H1 (cell line): Measurements from ENCODE around the gene RPL37A. TPM values are rescaled to one million over a fixed set of nuclear protein-coding genes. Genes with fewer than 3 reads are reported as not detected.

Experiments
- CTCF ChIA-PET: fragments of 300-600 bp; sonication (Branson Sonifier 250); formaldehyde crosslinking; loops from one replicate; lab custom pipeline; 2021; ENCODE audit not compliant: partially characterized antibody; lab: Charles Lee
- POLR2A ChIA-PET: fragments of 300-600 bp; sonication (Branson Sonifier 250); formaldehyde crosslinking; loops from one replicate; lab custom pipeline; 2021; ENCODE audit warnings: inconsistent platforms; ENCODE audit not compliant: partially characterized antibody; lab: Charles Lee
- DNase-seq, 2 experiments: peaks; one replicate each; pipeline versions ENCODE4 v3.0.0 to v3.0.0-alpha.2; 2010 to 2022; ENCODE audit warnings: low spot score in 2 of 2, low read depth in 1 of 2, mixed read lengths in 1 of 2
- FAIRE-seq: peaks from 2 replicates; lab custom pipeline; 2011; peaks lifted over from hg19 to GRCh38; lab: Jason Lieb, UNC
- H2AFZ ChIP-seq: 2 replicates; pipeline ENCODE4 v1.8.1; 2012; ENCODE audit warnings: low read length, inconsistent platforms
- H2AK5ac ChIP-seq: 2 replicates; pipeline ENCODE4 v1.6.1; 2013; ENCODE audit warnings: low read depth, low read length
- H2BK120ac ChIP-seq: replicated peaks from 2 replicates; pipeline ENCODE3; 2013; ENCODE audit warnings: low read depth, low read length, inconsistent platforms
- H2BK12ac ChIP-seq: 2 replicates; pipeline ENCODE4 v1.6.1; 2013; ENCODE audit warnings: low read depth, low read length
- H2BK15ac ChIP-seq: 2 replicates; pipeline ENCODE4 v1.6.1; 2013; ENCODE audit warnings: low read length
- H2BK20ac ChIP-seq: 2 replicates; pipeline ENCODE4 v1.6.1; 2013; ENCODE audit warnings: low read length
- H2BK5ac ChIP-seq: 2 replicates; pipeline ENCODE4 v1.6.1; 2013; ENCODE audit warnings: low read depth, low read length
- H3K14ac ChIP-seq: 2 replicates; pipeline ENCODE4 v1.6.1; 2013; ENCODE audit warnings: inconsistent platforms; ENCODE audit not compliant: insufficient read length
- H3K18ac ChIP-seq: 2 replicates; pipeline ENCODE4 v1.6.1; 2013; ENCODE audit warnings: low read length; ENCODE audit errors: extremely low read depth
- H3K23ac ChIP-seq: 2 replicates; pipeline ENCODE4 v1.6.1; 2013; ENCODE audit warnings: inconsistent platforms; ENCODE audit not compliant: insufficient read length
- H3K23me2 ChIP-seq: 2 replicates; pipeline ENCODE4 v1.6.1; 2013; ENCODE audit warnings: low read depth, low read length
- H3K27ac ChIP-seq: 2 replicates; pipeline ENCODE4 v1.6.1; 2011; ENCODE audit warnings: low read depth, low read length, inconsistent platforms
- H3K27me3 ChIP-seq, 4 experiments: replicated peaks in 1 of 4; 1 replicate in 1 of 4; 2 replicates in 3 of 4; pipeline versions ENCODE4 v1.6.1 to v1.8.1; 2011 to 2013; ENCODE audit warnings: low read length in 3 of 4, mild to moderate bottlenecking in 3 of 4, inconsistent platforms in 2 of 4, mixed read lengths in 2 of 4, moderate library complexity in 1 of 4; ENCODE audit not compliant: control insufficient read depth in 3 of 4, insufficient read depth in 3 of 4; ENCODE audit errors: extremely low read depth in 1 of 4
- H3K36me3 ChIP-seq, 4 experiments: 2 replicates each; pipeline versions ENCODE4 v1.6.1 to v1.8.1; 2011 to 2013; ENCODE audit warnings: mild to moderate bottlenecking in 4 of 4, low read length in 3 of 4, moderate library complexity in 2 of 4, control low read depth in 1 of 4, inconsistent platforms in 1 of 4; ENCODE audit not compliant: insufficient read depth in 4 of 4, control insufficient read depth in 2 of 4
- H3K4ac ChIP-seq: replicated peaks from 2 replicates; pipeline ENCODE3; 2013; ENCODE audit warnings: low read length, low read depth, mixed read lengths, inconsistent platforms; ENCODE audit not compliant: insufficient read length
- H3K4me1 ChIP-seq, 4 experiments: replicated peaks in 1 of 4; 1 replicate in 1 of 4; 2 replicates in 3 of 4; pipeline versions ENCODE4 v1.6.1 to v1.8.1; 2011 to 2013; ENCODE audit warnings: low read length in 3 of 4, inconsistent platforms in 2 of 4, mixed read lengths in 1 of 4; ENCODE audit not compliant: insufficient read depth in 4 of 4, control insufficient read depth in 3 of 4
- H3K4me2 ChIP-seq, 2 experiments: 2 replicates each; pipeline versions ENCODE4 v1.6.1 to v1.8.1; 2011 to 2013; ENCODE audit warnings: low read depth in 2 of 2, low read length in 2 of 2, control low read depth in 1 of 2, inconsistent platforms in 1 of 2, mild to moderate bottlenecking in 1 of 2; ENCODE audit not compliant: insufficient read depth in 1 of 2
- H3K4me3 ChIP-seq, 4 experiments: fragments of 200-600, 300-600 bp in 1 of 4; sonication (generic), shearing (Covaris generic), sonication (Bioruptor Twin) in 1 of 4; 2 replicates each; pipeline versions ENCODE4 v1.5.1 to v1.8.1; 2011 to 2016; ENCODE audit warnings: low read length in 4 of 4, low read depth in 3 of 4, control low read depth in 2 of 4, inconsistent platforms in 2 of 4, mild to moderate bottlenecking in 2 of 4, mixed read lengths in 1 of 4, moderate library complexity in 1 of 4; ENCODE audit not compliant: insufficient read depth in 2 of 4; ENCODE audit errors: extremely low read depth in 1 of 4
- H3K56ac ChIP-seq: replicated peaks from 2 replicates; pipeline ENCODE3; 2013; ENCODE audit warnings: low read depth, mild to moderate bottlenecking, mixed read lengths, low read length, inconsistent platforms; ENCODE audit not compliant: insufficient read length
- H3K79me1 ChIP-seq: 2 replicates; pipeline ENCODE4 v1.6.1; 2013; ENCODE audit warnings: low read depth, low read length, control low read depth
- H3K79me2 ChIP-seq, 2 experiments: 2 replicates each; pipeline versions ENCODE4 v1.6.1 to v1.8.1; 2012 to 2013; ENCODE audit warnings: low read length in 2 of 2, mild to moderate bottlenecking in 2 of 2, inconsistent platforms in 1 of 2; ENCODE audit not compliant: insufficient read depth in 2 of 2, control insufficient read depth in 1 of 2
- H3K9ac ChIP-seq, 4 experiments: replicated peaks in 1 of 4; 1 replicate in 1 of 4; 2 replicates in 3 of 4; pipeline versions ENCODE4 v1.6.1 to v1.8.1; 2011 to 2013; ENCODE audit warnings: low read depth in 3 of 4, low read length in 3 of 4, control low read depth in 2 of 4, mild to moderate bottlenecking in 2 of 4, moderate library complexity in 2 of 4, inconsistent platforms in 1 of 4; ENCODE audit errors: extremely low read depth in 1 of 4
- H3K9me3 ChIP-seq, 2 experiments: 2 replicates each; pipeline versions ENCODE4 v1.6.1 to v1.8.1; 2012 to 2013; ENCODE audit warnings: mild to moderate bottlenecking in 2 of 2, moderate library complexity in 2 of 2, control low read depth in 1 of 2, inconsistent platforms in 1 of 2, low read depth in 1 of 2, low read length in 1 of 2, mixed read lengths in 1 of 2; ENCODE audit not compliant: insufficient read depth in 2 of 2
- H4K20me1 ChIP-seq, 2 experiments: replicated peaks in 1 of 2; 2 replicates each; pipeline versions ENCODE3 to v1.8.1; 2011 to 2013; ENCODE audit warnings: inconsistent platforms in 2 of 2, low read length in 2 of 2, mild to moderate bottlenecking in 1 of 2; ENCODE audit not compliant: insufficient read depth in 2 of 2, control insufficient read depth in 1 of 2
- H4K5ac ChIP-seq: 2 replicates; pipeline ENCODE4 v1.6.1; 2013; ENCODE audit warnings: low read length, low read depth, mixed read lengths, inconsistent platforms; ENCODE audit not compliant: insufficient read length
- H4K8ac ChIP-seq: 2 replicates; pipeline ENCODE4 v1.8.0; 2013; ENCODE audit warnings: mild to moderate bottlenecking, moderate library complexity, low read length, inconsistent platforms; ENCODE audit not compliant: insufficient read depth; ENCODE audit errors: extremely low read depth
- H4K91ac ChIP-seq: replicated peaks from 2 replicates; pipeline ENCODE3; 2013; ENCODE audit warnings: low read length, mixed read lengths, inconsistent platforms; ENCODE audit not compliant: insufficient read length
- ASH2L ChIP-seq: fragments of 200-600, 300-600 bp; sonication (generic); IDR thresholded peaks from one replicate; pipeline ENCODE4 v1.7.1; 2017; ENCODE audit warnings: low read length
- BRCA1 ChIP-seq: IDR thresholded peaks from 2 replicates; pipeline ENCODE4 v1.6.1; 2012; ENCODE audit warnings: low read depth, low read length, improper control_type of control experiment
- EP300 ChIP-seq, 2 experiments: IDR thresholded peaks; 1 replicate in 1 of 2; 2 replicates in 1 of 2; pipeline ENCODE4 v1.6.1; 2011 to 2012; ENCODE audit warnings: low read depth in 2 of 2, low read length in 2 of 2, mild to moderate bottlenecking in 2 of 2, borderline replicate concordance in 1 of 2, inconsistent platforms in 1 of 2, moderate library complexity in 1 of 2
- EZH2 ChIP-seq: fragments of 200-600 bp; sonication (generic); IDR thresholded peaks from 2 replicates; pipeline ENCODE4 v1.7.1; 2012; ENCODE audit warnings: low read depth, mild to moderate bottlenecking, moderate library complexity, low read length, inconsistent platforms; ENCODE audit not compliant: severe bottlenecking
- HDAC2 ChIP-seq, 2 experiments: fragments of 300-600 bp in 1 of 2; sonication (generic) in 1 of 2; IDR thresholded peaks; 2 replicates each; pipeline ENCODE4 v1.6.1; 2011 to 2012; ENCODE audit warnings: low read depth in 2 of 2, low read length in 2 of 2, mild to moderate bottlenecking in 2 of 2, moderate library complexity in 2 of 2, borderline replicate concordance in 1 of 2, inconsistent platforms in 1 of 2
- JUN ChIP-seq: IDR thresholded peaks from 2 replicates; pipeline ENCODE4 v1.6.1; 2011; ENCODE audit warnings: low read depth, mild to moderate bottlenecking, improper control_type of control experiment, low read length
- KDM1A ChIP-seq: fragments of 200-600, 300-600 bp; sonication (generic); IDR thresholded peaks from 2 replicates; pipeline ENCODE4 v1.7.1; 2016; ENCODE audit warnings: mild to moderate bottlenecking, low read length, borderline replicate concordance
- KDM5A ChIP-seq: fragments of 200-600 bp; IDR thresholded peaks from 2 replicates; pipeline ENCODE4 v1.7.1; 2012; ENCODE audit warnings: mild to moderate bottlenecking, low read length, inconsistent platforms, mixed read lengths
- POLR2A ChIP-seq, 2 experiments: IDR thresholded peaks; 1 replicate in 1 of 2; 2 replicates in 1 of 2; pipeline ENCODE4 v1.6.1; 2011; ENCODE audit warnings: low read depth in 2 of 2, low read length in 2 of 2, mild to moderate bottlenecking in 2 of 2; ENCODE audit errors: control extremely low read depth in 1 of 2
- POU5F1 ChIP-seq: IDR thresholded peaks from 2 replicates; pipeline ENCODE4 v1.6.1; 2011; ENCODE audit warnings: low read depth, mild to moderate bottlenecking, low read length, moderate library complexity
- RFX5 ChIP-seq: IDR thresholded peaks from 2 replicates; pipeline ENCODE4 v1.6.1; 2011; ENCODE audit warnings: low read depth, low read length, improper control_type of control experiment, borderline replicate concordance
- SUZ12 ChIP-seq: fragments of 200-600 bp; sonication (generic); IDR thresholded peaks from 2 replicates; pipeline ENCODE4 v1.6.1; 2012; ENCODE audit warnings: mild to moderate bottlenecking, inconsistent platforms, low read length, moderate library complexity, mixed read lengths
- TAF1 ChIP-seq: IDR thresholded peaks from 2 replicates; pipeline ENCODE4 v1.6.1; 2011; ENCODE audit warnings: mild to moderate bottlenecking, low read depth, low read length
- YY1 ChIP-seq: IDR thresholded peaks from 2 replicates; pipeline ENCODE4 v1.6.1; 2011; ENCODE audit warnings: low read depth, mild to moderate bottlenecking, low read length
- WGBS, 2 experiments: shearing (Covaris generic) in 1 of 2; methylation state at CpG; one replicate each; pipeline versions ENCODE4 v1.1.6 to v1.1.7; 2013 to 2015; ENCODE audit warnings: low lambda C conversion rate in 2 of 2, mixed read lengths in 2 of 2, inconsistent platforms in 1 of 2, low coverage in 1 of 2, missing lambda C conversion rate in 1 of 2; ENCODE audit not compliant: insufficient replicate concordance in 2 of 2, insufficient coverage in 1 of 2, insufficient read length in 1 of 2; ENCODE audit errors: extremely low coverage in 1 of 2, missing lambda C conversion rate in 1 of 2; 5-methylcytosine and 5-hydroxymethylcytosine counted together
- polyA plus RNA-seq, 7 experiments: library from polyadenylated mRNA; depleted of rRNA in 3 of 7; stranded (reverse) in 5 of 7; unstranded in 2 of 7; fragments of >200 nt in 5 of 7; fragments of 200-250 nt in 2 of 7; gene quantifications; 1 replicate in 5 of 7; 2 replicates in 1 of 7; 4 replicates in 1 of 7; pipeline versions ENCODE4 v1.2.1 to v1.2.3, GENCODE V29; 2011 to 2013; ENCODE audit warnings: missing spikeins in 2 of 7, mixed read lengths in 2 of 7
- total RNA-seq: library from RNA; stranded (reverse); fragmentation: NEBNext Ultra II Directional; extraction: Animal tissue kit (Norgen Biotek cat#: 25700); gene quantifications from 2 replicates; pipeline ENCODE4 v1.2.1, GENCODE V29; 2021

RPL37A gene
- total and polyA plus RNA-seq, 2 of the 8 experiments (the other 6 are each of a cell fraction or from before 2014, with no cell fraction given), result 1,737 to 3,180 TPM

GRCh38 chr2:216486271-216486670 is 12.4 kb upstream of the RPL37A start:
- Histone ChIP-seq H2BK20ac (no peak overlapping the region), H3K27me3 (no peaks in the 10 kb centered on the region; a peak in 1 of 7 replicates), H2AFZ (no peak overlapping the region), H4K20me1 (no peaks in the 10 kb centered on the region), H3K23me2 (no peaks in the 10 kb centered on the region), H3K79me1 (no peaks in the 10 kb centered on the region), H3K79me2 (no peaks in the 10 kb centered on the region), H4K91ac (no peak overlapping the region), H3K56ac (no peak overlapping the region), H3K18ac (no peak overlapping the region), H4K8ac (no peak overlapping the region), H2BK15ac (no peak overlapping the region), H3K9me3 (no peaks in the 10 kb centered on the region), H3K23ac (no peak overlapping the region), H3K4me1 (no peaks in the 10 kb centered on the region), H2BK12ac (no peak overlapping the region), H3K4ac (no peak overlapping the region), H3K4me3 (no peak overlapping the region), H2BK5ac (no peak overlapping the region), H2BK120ac (no peak overlapping the region), H3K9ac (no peak overlapping the region), H2AK5ac (no peak overlapping the region), H3K14ac (no peak overlapping the region), H3K27ac (no peak overlapping the region), H3K4me2 (no peak overlapping the region), H4K5ac (no peak overlapping the region), H3K36me3 (peaks cover 0 to 6% (median 1%) of the 10 kb centered on the region in 4 experiments; a peak in 2 of 8 replicates)
- DNase-seq, result no peak
- POLR2A ChIA-PET, result interaction anchor here (1.4 to 7.0 kb wide), 4 partner anchors 13 to 134 kb away, joined by 3 to 65 read pairs (median 6); partner anchors contain the start of gene RPL37A
- CTCF ChIA-PET, result interaction anchor here (1.9 to 2.3 kb wide), 2 partner anchors 10 to 81 kb away, joined by 4 to 5 read pairs; no protein-coding TSS in a partner anchor
- TF ChIP-seq RFX5 (no peak), HDAC2 (IDR thresholded peaks at IDR 0.05; ENCODE audit: borderline replicate concordance in 1 of 2, low read depth in 2 of 2, low read length in 2 of 2) (no peak), KDM5A (no peak), EZH2 (no peak), POLR2A (IDR thresholded peaks at IDR 0.05; ENCODE audit: control extremely low read depth in 1 of 2, low read depth in 2 of 2, low read length in 2 of 2) (no peak), YY1 (no peak), TAF1 (no peak), KDM1A (no peak), POU5F1 (no peak), JUN (no peak), BRCA1 (no peak), SUZ12 (no peak), EP300 (IDR thresholded peaks at IDR 0.05; ENCODE audit: borderline replicate concordance in 1 of 2, low read depth in 2 of 2, low read length in 2 of 2) (no peak), ASH2L (no peak)
- FAIRE-seq, result no peak
- WGBS, 2 experiments, result 96% methylated on average over 7 of the region's 7 CpGs; no CpG with 5 or more reads in 1 of the 2 experiments
